Measurements from ENCODE around the gene FAAP20. TPM values are rescaled to one million over a fixed set of nuclear protein-coding genes. Genes with fewer than 3 reads are reported as not detected.
A peak's percentile ranks its signal among the peaks of the same experiment; 100 is the strongest.

The FAAP20 gene
- total RNA-seq, 1 experiment from 2014 or later, result 119 TPM

GRCh38 chr1:2227346-2228156 lies 33.0 kb upstream of the FAAP20 start:
- H3K4ac ChIP-seq (ENCODE audit: low read depth, low read length), result no peak overlapping the region
- no peak overlapping the region for H4K5ac ChIP-seq (ENCODE audit: insufficient read length, low read depth, low read length)
- H3K79me2 ChIP-seq (ENCODE audit: insufficient read depth, low read length), result peaks cover 39% of the 10 kb centered on the region; the same call in 1 of the 2 replicates
- Mint-ChIP-seq H3K27me3 (ENCODE audit: low read depth) (peaks cover 3% of the 10 kb centered on the region; the same call in 1 of the 2 replicates), H3K4me1 (peaks cover 27 to 32% of the 10 kb centered on the region in 2 experiments), H3K36me3 (ENCODE audit: insufficient read depth in 1 of 3, low read depth in 3 of 3) (peaks cover 6 to 22% (median 10%) of the 10 kb centered on the region in 3 experiments; a peak in 5 of 7 replicates), H3K27ac (no peak overlapping the region), H3K4me3 (peak overlapping the region; percentile 56 to 71; a peak in 4 of 5 replicates), H3K9me3 (no peaks in the 10 kb centered on the region; a peak in 1 of 5 replicates)
- no peak overlapping the region for H3K23ac ChIP-seq (ENCODE audit: insufficient read length, low read depth, low read length)
- no peak overlapping the region for H3K56ac ChIP-seq (ENCODE audit: insufficient read length, low read depth, low read length)
- no peak overlapping the region for H3K27ac ChIP-seq (ENCODE audit: insufficient read length, low read depth, low read length)
- peak overlapping the region; percentile 51 for H3K14ac ChIP-seq (ENCODE audit: insufficient read depth, low read length)
- no peaks in the 10 kb centered on the region for H4K20me1 ChIP-seq (ENCODE audit: control insufficient read depth, insufficient read depth, insufficient read length)
- H2BK15ac ChIP-seq (ENCODE audit: low read depth, low read length), result no peak overlapping the region
- no peaks in the 10 kb centered on the region; the same call in 1 of the 2 replicates for H3K4me1 ChIP-seq (ENCODE audit: insufficient read depth, low read length)
- H2BK12ac ChIP-seq (ENCODE audit: insufficient read length, low read depth, low read length), result no peak overlapping the region
- no peak overlapping the region for H4K8ac ChIP-seq (replicated peaks; ENCODE audit: insufficient read length, low read depth, low read length)
- no peak overlapping the region for H2AFZ ChIP-seq (ENCODE audit: low read length)
- no peak overlapping the region for H3T11ph ChIP-seq (ENCODE audit: low read length)
- H3K9me3 ChIP-seq (ENCODE audit: control insufficient read depth, low read depth, low read length), result no peaks in the 10 kb centered on the region
- H4K91ac ChIP-seq (ENCODE audit: insufficient read length, low read depth, low read length), result no peak overlapping the region
- no peak overlapping the region for H2BK120ac ChIP-seq (ENCODE audit: low read depth, low read length, poor library complexity, severe bottlenecking)
- peak overlapping the region; percentile 57 for H3K9ac ChIP-seq (ENCODE audit: extremely low read depth, insufficient read length, low read length)
- WGBS (ENCODE audit: extremely low coverage, insufficient read length, low lambda C conversion rate), result no CpG with 5 or more reads among the region's 129 CpGs
- no peaks in the 10 kb centered on the region for H3K27me3 ChIP-seq (ENCODE audit: insufficient read depth, low read length)
- H3K79me1 ChIP-seq (ENCODE audit: insufficient read depth, low read depth, low read length, poor library complexity, severe bottlenecking), result peaks cover 8% of the 10 kb centered on the region
- no peak overlapping the region for H2BK20ac ChIP-seq (ENCODE audit: low read depth, low read length, poor library complexity, severe bottlenecking)
- H2AK5ac ChIP-seq (ENCODE audit: insufficient read length, low read length), result no peak overlapping the region
- no peak overlapping the region for H2BK5ac ChIP-seq (ENCODE audit: insufficient read length, low read length)
- H3K18ac ChIP-seq (ENCODE audit: insufficient read length, low read depth, low read length), result peak overlapping the region; percentile 52
- peaks cover 32% of the 10 kb centered on the region for H3K23me2 ChIP-seq (ENCODE audit: insufficient read length, low read depth, low read length, poor library complexity, severe bottlenecking)
- H3K4me2 ChIP-seq (ENCODE audit: insufficient read depth, insufficient read length, low read length), result peak overlapping the region; percentile 13
- peak; percentile 96 for DNase-seq
- TF ChIP-seq CTCF (conservative IDR thresholded peaks at IDR 0.05), result peak; percentile 15; the same call in 1 of the 3 replicates

All from H9 (cell line).